Karpas-422 (cell line): ENCODE results near the gene C2CD4C. TPM values are rescaled to one million over a fixed set of nuclear protein-coding genes. Genes with fewer than 3 reads are reported as not detected.

Experiments
- DNase-seq: peaks from one replicate; pipeline ENCODE4 v3.0.0-alpha.2; 2015
- H2AFZ ChIP-seq: fragments of 200-600 bp; sonication (generic); 2 replicates; pipeline ENCODE4 v1.6.1; 2014; ENCODE audit warnings: antibody characterized with exemption, low read length, mixed read lengths
- H3K27ac ChIP-seq: fragments of 200-600 bp; sonication (generic); 2 replicates; pipeline ENCODE4 v1.5.1; 2014; ENCODE audit warnings: mild to moderate bottlenecking, low read length, moderate library complexity
- H3K27me3 ChIP-seq: fragments of 200-600 bp; sonication (generic); 2 replicates; pipeline ENCODE4 v1.6.1; 2014; ENCODE audit warnings: low read length, mixed read lengths
- H3K36me3 ChIP-seq: fragments of 200-600 bp; sonication (generic); 2 replicates; pipeline ENCODE4 v1.6.1; 2014; ENCODE audit warnings: low read length, mixed read lengths; ENCODE audit not compliant: insufficient read depth
- H3K4me1 ChIP-seq: fragments of 200-600 bp; sonication (generic); 2 replicates; pipeline ENCODE4 v1.6.1; 2014; ENCODE audit warnings: mild to moderate bottlenecking, low read length, mixed read lengths
- H3K4me2 ChIP-seq: fragments of 200-600 bp; sonication (generic); 2 replicates; pipeline ENCODE4 v1.6.1; 2014; ENCODE audit warnings: low read length, low read depth, mild to moderate bottlenecking; ENCODE audit not compliant: poor library complexity, severe bottlenecking
- H3K4me3 ChIP-seq: fragments of 200-600 bp; sonication (generic); 2 replicates; pipeline ENCODE4 v1.5.1; 2014; ENCODE audit warnings: mild to moderate bottlenecking, antibody characterized with exemption, low read length, mixed read lengths
- H3K79me2 ChIP-seq: fragments of 200-600 bp; sonication (generic); 2 replicates; pipeline ENCODE4 v1.6.1; 2014; ENCODE audit warnings: mild to moderate bottlenecking, low read length, mixed read lengths
- H3K9ac ChIP-seq: fragments of 200-600 bp; sonication (generic); 2 replicates; pipeline ENCODE4 v1.6.0; 2014; ENCODE audit warnings: low read length
- H3K9me2 ChIP-seq: fragments of 200-600 bp; sonication (generic), shearing (Covaris generic); replicated peaks from 2 replicates; pipeline ENCODE4 v1.6.0; 2014; ENCODE audit warnings: mild to moderate bottlenecking, low read length, moderate library complexity; ENCODE audit not compliant: insufficient read depth
- H3K9me3 ChIP-seq: fragments of 300-700, 200-600 bp; sonication (generic); 2 replicates; pipeline ENCODE4 v1.6.1; 2014; ENCODE audit warnings: low read length, mixed read lengths
- H4K20me1 ChIP-seq: fragments of 200-600 bp; sonication (generic); 2 replicates; pipeline ENCODE4 v1.6.1; 2014; ENCODE audit warnings: mild to moderate bottlenecking, antibody characterized with exemption, low read length, low read depth; ENCODE audit not compliant: insufficient read depth
- total RNA-seq: library from RNA; depleted of rRNA; stranded (reverse); fragments of >200 nt; shearing (Covaris generic); gene quantifications from 2 replicates; pipeline ENCODE4 v1.2.3, GENCODE V29; 2014; ENCODE audit warnings: low replicate concordance

Gene C2CD4C
- total RNA-seq, 1 experiment from 2014 or later: not detected

DNA sequence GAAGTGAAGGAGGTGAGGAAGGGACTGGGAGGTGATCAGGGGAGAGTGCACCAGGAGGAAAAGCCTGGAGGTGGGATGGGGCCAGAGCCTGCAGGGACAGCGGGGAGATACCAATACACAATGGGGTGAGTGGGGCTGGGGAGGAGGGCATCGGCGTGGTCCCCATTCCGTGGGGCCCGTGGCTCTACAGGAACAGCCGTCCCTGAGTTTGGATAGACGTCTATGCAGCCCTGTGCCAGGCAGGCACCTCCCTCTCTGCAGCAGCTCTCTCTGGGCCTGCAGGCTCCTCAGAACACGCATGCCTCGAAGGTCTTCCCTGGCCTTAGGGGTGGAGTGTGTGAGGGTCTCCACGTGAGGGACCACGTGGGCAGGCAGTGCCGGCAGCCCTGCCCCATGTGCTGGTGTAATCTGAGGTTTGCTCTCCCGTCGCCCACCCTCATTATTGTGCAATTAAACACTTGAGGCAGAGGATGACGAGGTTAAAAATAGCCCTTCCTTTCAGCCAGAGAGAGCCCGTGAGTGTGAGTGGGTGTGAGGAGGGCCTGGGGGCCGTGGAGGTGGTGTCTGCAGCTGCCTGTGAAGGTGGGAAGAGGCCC is 16.5 kb downstream of the C2CD4C start:
- Histone ChIP-seq H3K4me3 (no peak overlapping the region), H3K27me3 (no peaks in the 10 kb centered on the region), H3K9me2 (no peaks in the 10 kb centered on the region), H3K4me1 (no peaks in the 10 kb centered on the region), H2AFZ (no peak overlapping the region), H3K79me2 (no peaks in the 10 kb centered on the region), H3K27ac (no peak overlapping the region), H3K9ac (no peak overlapping the region), H3K4me2 (no peak overlapping the region), H4K20me1 (no peaks in the 10 kb centered on the region), H3K9me3 (peaks cover 21% of the 10 kb centered on the region), H3K36me3 (no peaks in the 10 kb centered on the region)
- DNase-seq: no peak

DNA sequence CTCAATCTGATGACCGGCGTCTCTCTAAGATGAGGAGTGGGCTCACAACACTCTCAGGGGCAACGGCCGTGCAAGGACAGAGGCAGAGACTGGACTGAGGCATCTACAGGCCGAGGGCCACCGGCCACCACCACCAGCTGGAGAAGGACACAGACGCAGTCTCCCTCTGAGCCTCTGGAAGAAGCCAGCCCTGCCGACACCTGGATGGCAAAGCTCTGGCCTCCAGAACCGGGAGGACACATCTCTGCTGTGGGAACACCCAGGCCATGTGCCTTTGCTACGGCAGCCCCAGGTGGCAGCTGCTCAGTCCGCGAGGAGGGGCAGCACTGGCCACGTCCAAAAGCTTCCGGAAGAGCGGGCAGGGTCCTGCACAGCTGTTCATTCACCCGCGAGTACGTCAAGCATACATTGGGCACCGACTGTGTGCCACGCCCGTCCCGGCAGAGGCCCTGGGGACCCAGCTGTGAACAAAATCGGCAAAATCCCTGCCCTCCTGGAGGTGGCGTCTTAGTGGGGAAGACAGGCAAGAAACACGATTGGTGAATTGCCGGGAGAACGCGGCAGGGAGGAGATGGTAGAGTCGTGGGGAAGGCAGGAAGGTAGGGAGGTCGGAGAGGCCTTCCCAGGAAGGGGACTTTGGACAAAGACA is 17.1 kb downstream of the C2CD4C start:
- H2AFZ ChIP-seq: no peak overlapping the region
- H3K9ac ChIP-seq: no peak overlapping the region
- H3K79me2 ChIP-seq: no peaks in the 10 kb centered on the region
- no peak overlapping the region for H3K4me3 ChIP-seq
- H4K20me1 ChIP-seq: no peaks in the 10 kb centered on the region
- peaks cover 18% of the 10 kb centered on the region for H3K9me3 ChIP-seq
- no peaks in the 10 kb centered on the region for H3K36me3 ChIP-seq
- no peak overlapping the region for H3K27ac ChIP-seq
- H3K4me2 ChIP-seq: no peak overlapping the region
- H3K4me1 ChIP-seq: no peaks in the 10 kb centered on the region
- no peaks in the 10 kb centered on the region for H3K9me2 ChIP-seq
- DNase-seq: no peak
- H3K27me3 ChIP-seq: no peaks in the 10 kb centered on the region

DNA sequence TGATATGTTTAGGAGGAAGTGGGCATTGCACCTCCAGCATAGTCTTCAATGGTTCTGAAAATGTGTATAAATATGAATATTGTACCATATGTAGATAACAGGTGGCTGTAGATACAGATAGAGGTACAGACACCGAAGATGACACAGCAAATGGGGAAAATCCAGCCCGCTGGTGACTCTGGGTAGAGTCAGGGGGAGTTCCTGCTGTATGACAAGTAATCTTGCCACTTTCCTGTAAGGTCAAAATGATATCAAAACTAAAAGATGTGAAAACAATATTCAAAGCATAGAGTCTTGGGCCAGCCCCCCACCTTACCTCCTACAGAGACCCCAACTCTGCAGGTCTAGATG is 17.8 kb downstream of the C2CD4C start:
- H3K4me2 ChIP-seq: no peak overlapping the region
- DNase-seq: no peak

DNA sequence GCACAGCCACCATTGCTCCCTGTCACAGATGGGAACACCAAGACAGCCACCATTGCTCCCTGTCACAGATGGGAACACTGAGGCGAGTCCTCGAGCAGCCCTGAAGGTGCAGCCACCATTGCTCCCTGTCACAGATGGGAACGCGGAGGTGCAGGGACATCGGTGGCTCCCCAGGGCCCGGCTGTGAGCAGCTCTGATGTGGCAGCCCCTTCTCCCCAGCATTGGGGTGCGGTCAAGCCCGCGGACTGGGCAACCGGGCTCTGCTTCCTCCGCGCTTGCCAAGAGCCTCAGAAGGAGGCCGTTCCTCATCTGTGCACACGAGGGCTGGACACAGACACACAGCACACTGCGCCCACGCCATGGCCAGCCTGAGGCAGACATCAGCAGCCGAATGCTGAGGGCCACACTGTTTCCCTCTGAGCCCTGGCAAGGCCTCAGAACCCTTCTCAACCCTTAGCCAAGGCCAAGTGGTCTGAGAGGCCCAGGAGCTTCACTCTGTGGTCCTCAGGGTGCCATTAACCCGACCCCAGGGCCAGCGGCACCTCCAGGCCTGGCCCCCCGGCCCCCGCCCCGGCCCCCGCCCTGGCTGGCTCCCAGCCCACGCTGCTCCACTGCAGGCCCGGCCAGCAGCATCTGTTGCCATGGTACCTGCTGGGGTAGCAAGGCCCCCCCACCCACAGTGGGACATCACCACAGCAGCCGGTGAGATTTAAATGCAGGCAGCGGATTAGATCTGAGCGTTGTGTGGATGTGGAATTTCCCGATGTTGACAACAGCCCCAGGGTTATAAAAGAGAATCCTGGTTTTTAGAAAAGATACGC is 18.4 kb downstream of the C2CD4C start:
- Histone ChIP-seq H3K4me3 (no peak overlapping the region), H3K9me3 (peaks cover 16% of the 10 kb centered on the region; the same call in 1 of the 2 replicates), H3K9me2 (no peaks in the 10 kb centered on the region), H3K4me2 (no peak overlapping the region), H4K20me1 (no peaks in the 10 kb centered on the region), H3K36me3 (no peaks in the 10 kb centered on the region), H3K27me3 (no peaks in the 10 kb centered on the region), H2AFZ (no peak overlapping the region), H3K27ac (no peak overlapping the region), H3K79me2 (no peaks in the 10 kb centered on the region), H3K4me1 (no peaks in the 10 kb centered on the region), H3K9ac (no peak overlapping the region)
- DNase-seq: no peak

More for the DNA sequence above, 17.8 kb downstream of the C2CD4C start:
- no peak overlapping the region for H2AFZ ChIP-seq
- H3K9me2 ChIP-seq: no peaks in the 10 kb centered on the region
- no peak overlapping the region for H3K27ac ChIP-seq
- H3K36me3 ChIP-seq: no peaks in the 10 kb centered on the region
- H3K9me3 ChIP-seq: peaks cover 17% of the 10 kb centered on the region; the same call in 1 of the 2 replicates
- H3K4me3 ChIP-seq: no peak overlapping the region
- no peaks in the 10 kb centered on the region for H4K20me1 ChIP-seq
- no peaks in the 10 kb centered on the region for H3K79me2 ChIP-seq
- H3K9ac ChIP-seq: no peak overlapping the region
- no peaks in the 10 kb centered on the region for H3K4me1 ChIP-seq
- H3K27me3 ChIP-seq: no peaks in the 10 kb centered on the region

DNA sequence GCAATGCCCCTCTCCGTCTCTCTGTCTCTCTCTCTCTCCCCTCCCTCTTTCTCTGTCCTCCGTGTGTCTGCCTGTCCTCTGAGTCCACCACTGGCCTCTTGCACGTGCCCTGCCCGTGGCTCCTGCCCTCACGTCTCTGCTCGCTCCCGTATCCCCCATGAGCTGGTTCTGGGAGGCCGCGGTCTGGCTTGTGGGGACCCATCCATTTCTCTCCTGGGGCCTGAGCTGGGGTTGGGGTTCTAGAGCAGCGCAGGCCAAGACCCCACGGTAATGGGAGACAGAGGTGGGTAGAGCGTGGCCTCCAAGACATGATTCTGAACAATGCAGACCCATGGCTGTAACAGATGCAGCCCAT is 19.0 kb downstream of the C2CD4C start:
- peaks cover 13% of the 10 kb centered on the region; the same call in 1 of the 2 replicates for H3K9me3 ChIP-seq
- H3K4me1 ChIP-seq: no peaks in the 10 kb centered on the region
- no peak overlapping the region for H3K9ac ChIP-seq
- no peaks in the 10 kb centered on the region for H3K27me3 ChIP-seq
- H3K36me3 ChIP-seq: no peaks in the 10 kb centered on the region
- no peak overlapping the region for H2AFZ ChIP-seq
- DNase-seq: no peak
- no peaks in the 10 kb centered on the region for H3K9me2 ChIP-seq
- no peaks in the 10 kb centered on the region for H3K79me2 ChIP-seq
- H4K20me1 ChIP-seq: no peaks in the 10 kb centered on the region
- H3K27ac ChIP-seq: no peak overlapping the region
- no peak overlapping the region for H3K4me3 ChIP-seq
- no peak overlapping the region for H3K4me2 ChIP-seq

DNA sequence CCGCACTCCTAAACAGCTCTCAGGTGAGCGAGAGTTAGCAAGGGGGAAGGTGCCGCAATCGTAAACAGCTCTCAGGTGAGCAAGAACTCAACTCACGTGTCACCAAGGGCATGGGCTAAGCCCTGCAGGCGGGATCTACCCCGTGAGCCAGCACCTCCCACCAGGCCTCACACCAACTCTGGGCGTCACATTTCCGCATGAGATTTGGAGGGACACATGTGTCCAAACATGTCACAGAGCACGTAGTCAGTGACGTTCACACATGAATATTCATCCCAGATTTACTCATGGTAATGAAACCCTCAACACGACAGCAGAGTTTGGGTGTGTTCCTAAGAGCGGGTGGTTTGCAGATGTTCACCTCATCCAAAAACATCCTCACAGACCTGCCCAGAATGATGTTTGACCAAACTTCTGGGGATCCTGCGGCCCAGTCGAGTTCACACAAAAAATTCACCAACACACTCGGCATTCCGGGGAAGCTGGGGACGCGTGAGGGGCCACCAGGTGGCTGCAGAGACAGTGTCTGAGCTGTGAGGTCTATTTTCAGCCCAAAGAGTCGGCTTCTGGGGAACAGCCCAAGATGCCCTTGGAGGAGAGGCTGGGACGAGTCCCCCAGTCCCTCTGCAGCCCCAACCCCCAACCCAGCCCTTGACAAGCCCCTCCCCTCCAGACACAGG is 19.6 kb downstream of the C2CD4C start:
- Histone ChIP-seq H3K9ac (no peak overlapping the region), H3K36me3 (no peaks in the 10 kb centered on the region), H4K20me1 (no peaks in the 10 kb centered on the region), H3K4me2 (no peak overlapping the region), H3K79me2 (no peaks in the 10 kb centered on the region), H3K27me3 (no peaks in the 10 kb centered on the region), H3K27ac (no peak overlapping the region), H3K9me2 (no peaks in the 10 kb centered on the region), H3K9me3 (peaks cover 13% of the 10 kb centered on the region; the same call in 1 of the 2 replicates), H2AFZ (no peak overlapping the region), H3K4me3 (no peak overlapping the region), H3K4me1 (no peaks in the 10 kb centered on the region)
- DNase-seq: no peak

DNA sequence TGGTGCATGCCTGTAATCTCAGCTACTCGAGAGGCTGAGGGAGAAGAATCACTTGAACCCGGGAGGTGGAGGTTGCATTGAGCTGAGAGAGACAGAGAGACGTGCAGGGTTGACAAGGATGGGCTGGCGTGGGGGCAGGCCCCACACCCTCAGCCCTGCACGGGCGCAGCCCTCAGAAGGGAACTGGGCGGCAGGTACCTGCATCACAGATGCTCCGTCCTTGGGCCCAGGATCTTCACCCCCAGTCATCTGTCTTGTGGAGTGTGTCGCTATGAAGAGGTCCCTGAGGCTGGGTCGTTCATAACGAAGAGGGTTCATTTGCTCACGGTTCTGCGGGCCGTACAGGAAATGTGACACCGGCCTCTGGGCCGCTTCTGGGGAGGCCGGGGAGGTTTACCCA is 20.3 kb downstream of the C2CD4C start:
- Histone ChIP-seq H3K4me3 (no peak overlapping the region), H3K4me2 (no peak overlapping the region), H3K27me3 (no peaks in the 10 kb centered on the region), H3K9me2 (no peaks in the 10 kb centered on the region), H3K4me1 (no peaks in the 10 kb centered on the region), H3K9ac (no peak overlapping the region), H3K36me3 (no peaks in the 10 kb centered on the region), H3K79me2 (no peaks in the 10 kb centered on the region), H3K27ac (no peak overlapping the region), H4K20me1 (no peaks in the 10 kb centered on the region), H3K9me3 (peaks cover 13% of the 10 kb centered on the region; the same call in 1 of the 2 replicates), H2AFZ (no peak overlapping the region)
- no peak for DNase-seq

DNA sequence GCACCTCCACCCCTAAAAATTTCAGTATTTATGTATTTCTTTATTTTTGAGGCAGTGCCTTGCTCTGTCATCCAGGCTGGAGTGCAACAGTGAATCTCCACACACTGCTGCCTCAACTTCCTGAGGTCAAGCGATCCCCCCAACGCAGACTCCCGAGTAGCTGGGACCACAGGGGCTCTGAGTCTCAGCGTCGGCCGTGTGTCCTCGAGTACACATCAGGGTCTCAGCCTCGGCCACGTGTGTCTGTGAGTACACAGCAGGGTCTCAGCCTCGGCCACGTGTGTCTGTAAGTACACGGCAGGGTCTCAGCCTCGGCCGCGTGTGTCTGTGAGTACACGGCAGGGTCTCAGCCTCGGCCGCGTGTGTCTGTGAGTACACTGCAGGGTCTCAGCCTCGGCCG is 21.2 kb downstream of the C2CD4C start:
- Histone ChIP-seq H3K4me1 (peaks cover 2% of the 10 kb centered on the region; the same call in 1 of the 2 replicates), H3K4me3 (no peak overlapping the region), H3K27ac (no peak overlapping the region), H3K9me3 (peaks cover 17% of the 10 kb centered on the region; the same call in 1 of the 2 replicates), H3K36me3 (no peaks in the 10 kb centered on the region), H3K79me2 (no peaks in the 10 kb centered on the region), H2AFZ (no peak overlapping the region), H4K20me1 (no peaks in the 10 kb centered on the region), H3K9ac (no peak overlapping the region), H3K4me2 (no peak overlapping the region), H3K9me2 (no peaks in the 10 kb centered on the region), H3K27me3 (no peaks in the 10 kb centered on the region)
- DNase-seq: no peak
